MCF 10A (cell line): Measurements from ENCODE around the gene UBXN6. TPM values are rescaled to one million over a fixed set of nuclear protein-coding genes. Genes with fewer than 3 reads are reported as not detected.

ENCODE experiments used
- BruUV-seq: library from RNA; stranded (reverse); fragments of 400-500 nt; replicated peaks from 2 replicates; lab custom pipeline; 2021; lab: Mats Ljungman, UMichigan
- CTCF ChIA-PET: fragments of 300-600 bp; sonication (Branson Sonifier 250); formaldehyde crosslinking; extraction: SDS; loops from one replicate; lab custom pipeline; 2021; ENCODE audit warnings: antibody characterized with exemption, inconsistent platforms; lab: Yijun Ruan, JAX
- POLR2A ChIA-PET: fragments of 300-600, 350-650 bp; sonication (Branson Sonifier 250); formaldehyde crosslinking; extraction: SDS; loops from one replicate; lab custom pipeline; 2020; ENCODE audit warnings: antibody characterized with exemption, inconsistent platforms; lab: Yijun Ruan, JAX
- DNase-seq: peaks from one replicate; pipeline ENCODE4 v3.0.0-alpha.2; 2018; ENCODE audit not compliant: unreplicated experiment
- H3K27ac Mint-ChIP-seq: one replicate; pipeline ENCODE4 v1.8.0; 2022; ENCODE audit warnings: mild to moderate bottlenecking, low read depth, mixed read lengths; ENCODE audit not compliant: unreplicated experiment
- H3K27me3 Mint-ChIP-seq: one replicate; pipeline ENCODE4 v1.8.0; 2022; ENCODE audit warnings: mixed read lengths; ENCODE audit not compliant: insufficient read depth, unreplicated experiment
- H3K36me3 Mint-ChIP-seq: one replicate; pipeline ENCODE4 v1.8.0; 2022; ENCODE audit warnings: mild to moderate bottlenecking, moderate library complexity, mixed read lengths; ENCODE audit not compliant: insufficient read depth, unreplicated experiment
- H3K4me1 Mint-ChIP-seq: one replicate; pipeline ENCODE4 v1.8.0; 2022; ENCODE audit warnings: mixed read lengths; ENCODE audit not compliant: insufficient read depth, unreplicated experiment
- H3K4me3 Mint-ChIP-seq: one replicate; pipeline ENCODE4 v1.8.0; 2022; ENCODE audit warnings: mild to moderate bottlenecking, moderate library complexity, mixed read lengths; ENCODE audit not compliant: unreplicated experiment
- H3K9me3 Mint-ChIP-seq: one replicate; pipeline ENCODE4 v1.8.0; 2022; ENCODE audit warnings: mixed read lengths; ENCODE audit not compliant: unreplicated experiment
- CTCF ChIP-seq: fragments of 200-600 bp; IDR thresholded peaks from one replicate; pipeline ENCODE4 v1.8.0; 2022; ENCODE audit warnings: antibody characterized with exemption, mild to moderate bottlenecking; ENCODE audit not compliant: unreplicated experiment
- intact Hi-C: fragments of 100-400 bp; cut with micrococcal nuclease; formaldehyde crosslinking; loops from 2 replicates; pipeline ENCODE4 v1.14.1; 2022
- total RNA-seq: library from RNA; stranded (reverse); gene quantifications from 2 replicates; pipeline ENCODE4 v1.2.3, GENCODE V29; 2022

UBXN6 gene
- total RNA-seq, 1 experiment from 2014 or later: 94.8 TPM

- no TSS peak for BruUV-seq
- intact Hi-C loops: no loop called here
- H3K9me3 Mint-ChIP-seq: no peaks in the 10 kb centered on the region
These were observed 34.0 kb downstream of the UBXN6 start for GRCh38 chr19:4423416-4424126.

DNA sequence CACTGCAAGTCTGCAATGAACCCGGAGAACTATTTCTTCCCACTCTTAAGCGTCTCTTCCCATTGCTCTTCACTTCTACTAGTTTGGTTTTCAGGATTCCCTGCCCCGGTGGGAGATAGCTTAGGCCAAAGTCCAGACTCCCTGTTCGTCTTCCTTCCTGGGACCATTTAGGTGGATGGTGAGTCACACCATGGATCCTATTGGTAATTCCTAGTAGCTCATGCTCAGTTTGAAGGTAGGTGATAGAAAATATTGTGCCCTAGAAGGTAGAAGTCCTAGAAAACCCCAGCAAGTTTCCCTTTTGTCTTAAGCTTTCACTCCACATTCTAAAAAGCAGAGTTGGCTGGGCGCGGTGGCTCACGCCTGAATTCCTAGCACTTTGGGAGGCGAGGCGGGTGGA lies 41.3 kb downstream of the UBXN6 start:
- ChIA-PET POLR2A (interaction anchor here (0.9 to 1.0 kb wide), 3 partner anchors 13 to 28 kb away, joined by 3 to 5 read pairs (median 4); no protein-coding TSS in a partner anchor), CTCF (interaction anchor here (0.7 to 1.6 kb wide), 2 partner anchors 16 to 45 kb away, joined by 4 to 6 read pairs; partner anchors contain the start of gene SH3GL1)
- TF ChIP-seq CTCF: no peak
- Mint-ChIP-seq H3K4me1 (no peaks in the 10 kb centered on the region), H3K36me3 (peaks cover 39% of the 10 kb centered on the region), H3K27me3 (no peaks in the 10 kb centered on the region), H3K27ac (no peak overlapping the region), H3K9me3 (no peaks in the 10 kb centered on the region), H3K4me3 (no peak overlapping the region)
- BruUV-seq: no TSS peak
- no peak for DNase-seq
- intact Hi-C loops: no loop called here

More at GRCh38 chr19:4423416-4424126, 34.0 kb downstream of the UBXN6 start:
- H3K27ac Mint-ChIP-seq: no peak overlapping the region
- H3K27me3 Mint-ChIP-seq: no peaks in the 10 kb centered on the region
- CTCF ChIA-PET: interaction anchor here (0.6 to 0.7 kb wide), 2 partner anchors 138 to 164 kb away, joined by 3 read pairs; no protein-coding TSS in a partner anchor
- DNase-seq: no peak
- H3K4me1 Mint-ChIP-seq: no peaks in the 10 kb centered on the region
- POLR2A ChIA-PET: no interaction called here
- H3K36me3 Mint-ChIP-seq: peaks cover 42% of the 10 kb centered on the region
- TF ChIP-seq CTCF: no peak
- no peak overlapping the region for H3K4me3 Mint-ChIP-seq

DNA sequence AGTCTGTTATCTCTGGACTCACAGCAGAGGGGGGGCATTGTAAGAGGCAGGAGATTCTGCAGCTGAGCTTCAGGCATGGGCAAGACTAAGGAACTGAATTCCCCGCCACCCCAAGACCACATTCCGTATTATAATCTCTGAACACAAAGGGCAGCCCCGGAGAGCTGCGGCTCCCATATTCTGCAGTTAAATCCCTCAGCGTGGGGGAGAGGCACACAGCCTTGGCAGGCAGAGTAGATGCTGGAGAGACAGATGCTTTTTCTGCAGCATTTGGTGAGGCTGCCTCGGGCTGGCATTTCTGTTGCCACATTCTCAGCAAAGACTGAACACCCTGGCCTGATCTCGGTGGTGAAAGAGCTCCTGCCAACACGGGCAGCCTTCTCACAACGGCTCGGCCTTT lies 42.2 kb downstream of the UBXN6 start:
- Mint-ChIP-seq H3K27ac (no peak overlapping the region), H3K27me3 (no peaks in the 10 kb centered on the region), H3K4me3 (no peak overlapping the region), H3K9me3 (no peaks in the 10 kb centered on the region), H3K36me3 (peaks cover 47% of the 10 kb centered on the region), H3K4me1 (no peaks in the 10 kb centered on the region)
- BruUV-seq: no TSS peak
- ChIA-PET CTCF (interaction anchor here (0.7 to 1.6 kb wide), 3 partner anchors 13 to 46 kb away, joined by 4 to 7 read pairs (median 6); partner anchors contain the start of genes CHAF1A and SH3GL1), POLR2A (interaction anchor here (0.7 to 1.7 kb wide), 3 partner anchors 9 to 41 kb away, joined by 3 to 5 read pairs (median 5); no protein-coding TSS in a partner anchor)
- intact Hi-C loops: no loop called here
- no peak for DNase-seq
- TF ChIP-seq CTCF: no peak

DNA sequence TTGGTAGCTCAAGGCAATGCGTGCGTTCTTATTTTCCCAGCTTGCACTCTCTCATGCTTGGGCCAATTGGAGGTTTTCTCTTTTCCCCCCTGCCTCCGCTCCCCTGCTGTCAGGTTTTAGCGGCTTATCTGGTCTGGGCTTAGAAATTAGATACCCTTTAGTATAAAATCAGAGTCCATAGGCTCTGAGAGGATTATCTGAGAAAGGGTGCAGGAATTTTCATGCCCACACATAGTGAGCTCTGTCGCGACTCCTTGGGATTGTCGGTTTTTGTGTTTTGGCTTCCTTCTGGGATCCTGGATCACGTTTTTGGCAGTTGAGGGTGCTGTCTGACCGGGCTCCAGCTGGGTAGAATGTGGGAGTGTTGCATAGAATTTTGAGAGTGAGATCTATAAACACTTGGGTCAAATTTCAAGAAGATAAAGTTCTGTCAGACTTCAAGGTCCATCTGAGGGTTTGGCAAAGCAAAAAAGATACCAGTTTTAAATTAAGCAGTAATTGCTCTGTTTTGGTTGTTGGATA lies 42.7 kb downstream of the UBXN6 start:
- Mint-ChIP-seq H3K36me3 (peaks cover 42% of the 10 kb centered on the region), H3K27me3 (no peaks in the 10 kb centered on the region), H3K4me1 (no peaks in the 10 kb centered on the region), H3K9me3 (no peaks in the 10 kb centered on the region), H3K27ac (no peak overlapping the region), H3K4me3 (no peak overlapping the region)
- CTCF ChIA-PET: interaction anchor here (0.8 to 1.3 kb wide), 2 partner anchors 13 to 63 kb away, joined by 4 to 7 read pairs; partner anchors contain the start of gene CHAF1A
- no peak for DNase-seq
- intact Hi-C loops: no loop called here
- POLR2A ChIA-PET: interaction anchor here (0.6 to 1.7 kb wide), 3 partner anchors 35 to 51 kb away, joined by 3 to 5 read pairs (median 3); no protein-coding TSS in a partner anchor
- BruUV-seq: no TSS peak
- TF ChIP-seq CTCF: no peak
